ENCODE results near the gene KLF11. TPM values are rescaled to one million over a fixed set of nuclear protein-coding genes. Genes with fewer than 3 reads are reported as not detected.

KLF11 gene
- total and polyA plus RNA-seq, 2 of the 8 experiments (the other 6 are each of a cell fraction or from before 2014, with no cell fraction given), result 6.4 to 10.1 TPM

DNA sequence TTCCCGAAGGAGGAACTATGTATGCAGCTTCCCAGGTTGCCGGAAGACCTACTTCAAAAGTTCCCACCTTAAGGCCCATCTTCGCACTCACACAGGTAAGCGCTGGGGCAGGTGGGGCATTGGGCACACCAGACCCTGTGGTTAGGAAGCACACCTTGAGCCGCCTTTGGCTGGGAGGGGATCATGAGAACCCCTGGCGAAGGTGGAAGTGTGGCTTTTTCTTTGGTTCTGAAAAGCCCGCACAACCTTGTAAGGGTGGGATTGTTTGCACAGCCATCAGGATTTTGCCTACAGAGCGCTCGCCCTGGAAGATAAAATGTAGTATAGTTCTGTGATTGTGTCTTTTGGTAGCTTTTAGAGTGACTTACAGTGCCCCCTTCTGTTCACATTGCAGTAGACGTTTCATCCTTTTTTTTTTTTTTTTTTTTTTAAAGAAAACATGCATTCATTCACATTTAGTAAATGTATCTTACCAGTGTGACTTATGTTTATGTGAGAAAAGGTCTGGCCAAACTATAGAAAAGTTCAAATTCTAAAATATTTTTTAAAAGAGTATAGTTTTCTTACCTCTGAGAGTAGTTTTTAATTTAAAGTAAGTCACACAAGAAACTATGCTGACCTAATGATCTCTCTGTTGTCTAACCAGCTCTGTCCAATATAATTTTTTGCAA, 5.3 kb downstream of the KLF11 start:
- H4K20me1 ChIP-seq (replicated peaks in 1 of 2; ENCODE audit: control insufficient read depth in 1 of 2, insufficient read depth in 2 of 2, low read length in 2 of 2), result peaks cover 0 to 5% of the 10 kb centered on the region in 2 experiments
- ChIA-PET POLR2A (ENCODE audit: partially characterized antibody) (interaction anchor here (0.7 to 2.5 kb wide), 5 partner anchors 9 to 261 kb away, joined by 3 to 12 read pairs (median 3); no protein-coding TSS in a partner anchor), CTCF (ENCODE audit: partially characterized antibody) (interaction anchor here (0.6 to 7.3 kb wide), 35 partner anchors 9 to 913 kb away, joined by 3 to 59 read pairs (median 5); no protein-coding TSS in a partner anchor)
- H3K9me3 ChIP-seq (ENCODE audit: insufficient read depth in 2 of 2, low read depth in 1 of 2, low read length in 1 of 2), result peaks cover 0 to 8% of the 10 kb centered on the region in 2 experiments; a peak in 1 of 4 replicates
- H3K56ac ChIP-seq (replicated peaks; ENCODE audit: insufficient read length, low read depth, low read length), result no peak overlapping the region
- 81% methylated on average over 9 of the region's 10 CpGs; no CpG with 5 or more reads in 1 of the 2 experiments for WGBS, 2 experiments (ENCODE audit: extremely low coverage in 1 of 2, insufficient coverage in 1 of 2, insufficient read length in 1 of 2, insufficient replicate concordance in 2 of 2, low coverage in 1 of 2, low lambda C conversion rate in 2 of 2, missing lambda C conversion rate in 1 of 2)
- H2BK15ac ChIP-seq (ENCODE audit: low read length), result no peak overlapping the region; the same call in 1 of the 2 replicates
- H3K23me2 ChIP-seq (ENCODE audit: low read depth, low read length), result peaks cover under 1% of the 10 kb centered on the region; the same call in 1 of the 2 replicates
- H2BK5ac ChIP-seq (ENCODE audit: low read depth, low read length), result no peak overlapping the region
- no peak overlapping the region for H4K91ac ChIP-seq (replicated peaks; ENCODE audit: insufficient read length, low read length)
- TF ChIP-seq, protein P1, sequence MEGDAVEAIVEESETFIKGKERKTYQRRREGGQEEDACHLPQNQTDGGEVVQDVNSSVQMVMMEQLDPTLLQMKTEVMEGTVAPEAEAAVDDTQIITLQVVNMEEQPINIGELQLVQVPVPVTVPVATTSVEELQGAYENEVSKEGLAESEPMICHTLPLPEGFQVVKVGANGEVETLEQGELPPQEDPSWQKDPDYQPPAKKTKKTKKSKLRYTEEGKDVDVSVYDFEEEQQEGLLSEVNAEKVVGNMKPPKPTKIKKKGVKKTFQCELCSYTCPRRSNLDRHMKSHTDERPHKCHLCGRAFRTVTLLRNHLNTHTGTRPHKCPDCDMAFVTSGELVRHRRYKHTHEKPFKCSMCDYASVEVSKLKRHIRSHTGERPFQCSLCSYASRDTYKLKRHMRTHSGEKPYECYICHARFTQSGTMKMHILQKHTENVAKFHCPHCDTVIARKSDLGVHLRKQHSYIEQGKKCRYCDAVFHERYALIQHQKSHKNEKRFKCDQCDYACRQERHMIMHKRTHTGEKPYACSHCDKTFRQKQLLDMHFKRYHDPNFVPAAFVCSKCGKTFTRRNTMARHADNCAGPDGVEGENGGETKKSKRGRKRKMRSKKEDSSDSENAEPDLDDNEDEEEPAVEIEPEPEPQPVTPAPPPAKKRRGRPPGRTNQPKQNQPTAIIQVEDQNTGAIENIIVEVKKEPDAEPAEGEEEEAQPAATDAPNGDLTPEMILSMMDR (IDR thresholded peaks at IDR 0.05; ENCODE audit: control extremely low read depth in 1 of 3, insufficient read depth in 1 of 3, low read depth in 1 of 3, low read length in 3 of 3), result peak in 2 of 3 experiments; percentile 55 to 58; a peak in 2 of 4 replicates
- TF ChIP-seq GTF2F1 (IDR thresholded peaks at IDR 0.05; ENCODE audit: borderline replicate concordance, low read depth, low read length) (no peak), RXRA (IDR thresholded peaks at IDR 0.05; ENCODE audit: insufficient read depth, low read depth, low read length) (no peak), RAD21 (IDR thresholded peaks at IDR 0.05 in 1 of 2, conservative IDR thresholded peaks at IDR 0.05 in 1 of 2; ENCODE audit: low read depth in 2 of 2, low read length in 2 of 2) (peak; percentile 65 to 70)
- H2BK120ac ChIP-seq (replicated peaks; ENCODE audit: low read depth, low read length), result no peak overlapping the region
- H3K36me3 ChIP-seq (ENCODE audit: control insufficient read depth in 2 of 4, insufficient read depth in 4 of 4, low read length in 3 of 4), result peaks cover 0 to 32% (median 2%) of the 10 kb centered on the region in 4 experiments; a peak in 2 of 8 replicates
- H3K14ac ChIP-seq (ENCODE audit: insufficient read length), result no peak overlapping the region
- DNase-seq (ENCODE audit: low read depth in 1 of 2, low spot score in 2 of 2) (no peak), FAIRE-seq (no peak)
- H3K27me3 ChIP-seq (replicated peaks in 1 of 4; ENCODE audit: control insufficient read depth in 3 of 4, extremely low read depth in 1 of 4, insufficient read depth in 3 of 4, low read length in 3 of 4), result peaks cover 0 to 6% (median 4%) of the 10 kb centered on the region in 4 experiments; a peak in 4 of 7 replicates
- H4K5ac ChIP-seq (ENCODE audit: insufficient read length, low read depth, low read length), result no peak overlapping the region
- no peak overlapping the region for H3K9ac ChIP-seq (replicated peaks in 1 of 4; ENCODE audit: extremely low read depth in 1 of 4, low read depth in 3 of 4, low read length in 3 of 4)
- H3K4me2 ChIP-seq (ENCODE audit: insufficient read depth in 1 of 2, low read depth in 2 of 2, low read length in 2 of 2), result no peak overlapping the region
- no peaks in the 10 kb centered on the region for H3K79me2 ChIP-seq (ENCODE audit: control insufficient read depth in 1 of 2, insufficient read depth in 2 of 2, low read length in 2 of 2)
- no peak overlapping the region for H2BK20ac ChIP-seq (ENCODE audit: low read length)
- no peak overlapping the region for H3K23ac ChIP-seq (ENCODE audit: insufficient read length)
- no peak overlapping the region for H3K4me3 ChIP-seq (ENCODE audit: extremely low read depth in 1 of 4, insufficient read depth in 2 of 4, low read depth in 3 of 4, low read length in 4 of 4)
- peaks cover 0 to 2% (median 0%) of the 10 kb centered on the region in 4 experiments; a peak in 1 of 7 replicates for H3K4me1 ChIP-seq (replicated peaks in 1 of 4; ENCODE audit: control insufficient read depth in 3 of 4, insufficient read depth in 4 of 4, low read length in 3 of 4)
- no peak overlapping the region for H3K27ac ChIP-seq (ENCODE audit: low read depth, low read length)
- H4K8ac ChIP-seq (ENCODE audit: extremely low read depth, insufficient read depth, low read length), result no peak overlapping the region
- no peak overlapping the region for H2BK12ac ChIP-seq (ENCODE audit: low read depth, low read length)
- no peak overlapping the region for H3K4ac ChIP-seq (replicated peaks; ENCODE audit: insufficient read length, low read depth, low read length)
- H3K18ac ChIP-seq (ENCODE audit: extremely low read depth, low read length), result no peak overlapping the region
- H2AFZ ChIP-seq (ENCODE audit: low read length), result no peak overlapping the region
- no peaks in the 10 kb centered on the region; the same call in 1 of the 2 replicates for H3K79me1 ChIP-seq (ENCODE audit: low read depth, low read length)
- no peak overlapping the region for H2AK5ac ChIP-seq (ENCODE audit: low read depth, low read length)
